CD4-positive, alpha-beta memory T cell (primary cell): ENCODE data around the gene AMPD1. TPM values are rescaled to one million over a fixed set of nuclear protein-coding genes. Genes with fewer than 3 reads are reported as not detected.

ENCODE experiments used
- polyA plus RNA-seq, 2 donors: library from polyadenylated mRNA; unstranded; fragments of 300-500 nt; fragmentation: Illumina TruSeq; gene quantifications; one replicate each; pipeline ENCODE4 v1.2.3, GENCODE V29; 2021
- total RNA-seq, 2 experiments: library from RNA; stranded (reverse); gene quantifications; one replicate each; pipeline ENCODE4 v1.2.3, GENCODE V29; 2021

AMPD1 gene
- total and polyA plus RNA-seq, 4 experiments from 2014 or later, result not detected

Other genes with a start within 250 kb of the AMPD1 start
- 10 to 100 TPM; 50.6 to 54.4 TPM for gene TRIM33, start 184.3 kb downstream of the AMPD1 start, total RNA-seq
- gene TRIM33, start 184.3 kb downstream of the AMPD1 start, polyA plus RNA-seq, result 10 to 100 TPM; 26.8 to 33.6 TPM
- gene BCAS2, start 113.9 kb downstream of the AMPD1 start, total RNA-seq, result 10 to 100 TPM; 33.9 to 40.8 TPM
- 100 to 1,000 TPM in 1 of 2 donors, 10 to 100 TPM in 1; 93.4 to 159 TPM for gene BCAS2, start 113.9 kb downstream of the AMPD1 start, polyA plus RNA-seq
- under 1 TPM; 0.76 to 0.78 TPM for gene DENND2C, start 25.5 kb downstream of the AMPD1 start, total RNA-seq
- gene DENND2C, start 25.5 kb downstream of the AMPD1 start, polyA plus RNA-seq, result under 1 TPM; 0.45 to 0.56 TPM
- gene NRAS, start 21.2 kb upstream of the AMPD1 start, total RNA-seq, result 10 to 100 TPM; 22.0 to 22.3 TPM
- gene NRAS, start 21.2 kb upstream of the AMPD1 start, polyA plus RNA-seq, result 10 to 100 TPM; 18.0 to 29.3 TPM
- gene CSDE1, start 62.4 kb upstream of the AMPD1 start, total RNA-seq, result 100 to 1,000 TPM; 530 to 559 TPM
- 100 to 1,000 TPM; 391 to 444 TPM for gene CSDE1, start 62.4 kb upstream of the AMPD1 start, polyA plus RNA-seq
- gene SIKE1, start 85.1 kb upstream of the AMPD1 start, total RNA-seq, result 10 to 100 TPM; 66.6 to 67.1 TPM
- 10 to 100 TPM; 35.4 to 36.8 TPM for gene SIKE1, start 85.1 kb upstream of the AMPD1 start, polyA plus RNA-seq
- gene SYCP1, start 159.3 kb upstream of the AMPD1 start, total RNA-seq, result not detected
- not detected for gene SYCP1, start 159.3 kb upstream of the AMPD1 start, polyA plus RNA-seq